Measurements from ENCODE around the gene KCNG2.

Gene KCNG2

DNA sequence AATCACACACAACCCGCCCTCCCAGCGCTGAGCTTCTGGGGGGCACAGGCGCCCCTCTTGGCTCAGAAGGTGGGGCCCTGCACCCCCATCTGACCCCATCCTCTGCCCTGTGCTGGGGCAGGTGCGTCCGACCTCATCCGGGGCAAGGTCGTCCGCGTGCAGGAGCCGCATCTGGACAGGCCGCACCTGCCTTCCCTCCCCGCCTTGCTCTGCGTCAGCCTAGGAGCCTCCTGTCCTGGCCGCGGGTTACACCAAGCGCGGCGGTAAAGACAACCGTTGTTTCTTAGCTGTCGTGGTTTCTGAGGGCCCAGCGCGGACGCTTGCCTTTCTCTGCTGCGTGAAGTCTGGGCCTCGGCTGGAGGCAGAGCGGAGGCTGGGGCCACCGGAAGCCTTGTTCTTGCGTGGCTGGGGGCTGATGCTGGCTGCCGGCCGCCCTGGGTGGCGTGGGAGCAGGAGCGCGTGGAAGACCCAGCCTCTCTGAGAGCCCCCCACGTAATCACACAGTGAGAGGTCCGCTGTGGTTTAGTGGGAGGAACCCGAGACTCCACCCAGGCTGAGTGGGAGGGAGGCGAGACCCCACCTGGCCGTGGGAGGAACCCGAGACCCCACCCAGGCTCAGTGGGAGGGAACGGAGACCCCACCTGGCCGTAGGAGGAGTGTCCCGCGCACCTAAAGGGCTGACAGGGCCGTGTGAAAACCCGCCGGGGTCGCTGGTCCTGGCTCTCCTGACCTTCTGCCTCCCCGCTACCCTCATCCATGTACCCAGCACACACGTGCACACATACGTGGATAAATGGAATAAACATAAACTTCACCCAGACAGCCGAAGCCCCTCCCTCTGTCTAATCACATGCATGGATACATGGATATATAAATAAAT lies 51.8 kb downstream of the KCNG2 start:
- Histone ChIP-seq H3K36me3 (no peaks in the 10 kb centered on the region), H3K9me3 (ENCODE audit: severe bottlenecking) (no peaks in the 10 kb centered on the region), H3K27ac (no peak overlapping the region), H3K27me3 (ENCODE audit: insufficient read depth, low read depth, severe bottlenecking) (no peaks in the 10 kb centered on the region), H3K4me3 (ENCODE audit: low read depth, low read length) (no peak overlapping the region)
- TF ChIP-seq CTCF (IDR thresholded peaks at IDR 0.05; ENCODE audit: low read depth, low read length): no peak
- no peak for DNase-seq

DNA sequence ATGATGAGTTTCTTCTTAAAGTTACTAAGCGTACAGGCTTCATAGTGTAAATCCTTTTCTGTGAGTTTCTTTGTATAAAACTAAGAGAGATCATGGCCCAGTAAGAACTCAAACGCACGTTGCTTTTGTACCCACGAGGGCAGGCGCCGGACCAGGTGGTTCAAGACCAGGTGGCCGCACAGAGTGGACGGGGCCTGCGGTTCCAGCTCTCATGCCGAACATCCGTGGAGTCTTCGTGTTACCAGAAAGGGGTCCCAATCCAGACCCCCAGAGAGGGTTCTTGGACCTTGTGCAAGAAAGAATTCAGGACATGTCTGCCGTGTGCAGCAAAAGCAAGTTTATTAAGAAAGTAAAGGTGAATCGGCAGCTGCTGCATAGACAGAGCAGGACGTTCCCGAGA lies 53.0 kb downstream of the KCNG2 start:
- Histone ChIP-seq H3K27ac (no peak overlapping the region), H3K4me3 (ENCODE audit: low read depth, low read length) (no peak overlapping the region), H3K27me3 (ENCODE audit: insufficient read depth, low read depth, severe bottlenecking) (no peaks in the 10 kb centered on the region), H3K36me3 (no peaks in the 10 kb centered on the region), H3K9me3 (ENCODE audit: severe bottlenecking) (no peaks in the 10 kb centered on the region)
- TF ChIP-seq CTCF (IDR thresholded peaks at IDR 0.05; ENCODE audit: low read depth, low read length): no peak
- no peak for DNase-seq

- TF ChIP-seq CTCF (IDR thresholded peaks at IDR 0.05; ENCODE audit: low read depth, low read length): no peak
- H3K4me3 ChIP-seq (ENCODE audit: low read depth, low read length): no peak overlapping the region
- H3K9me3 ChIP-seq (ENCODE audit: severe bottlenecking): no peaks in the 10 kb centered on the region
- H3K36me3 ChIP-seq: no peaks in the 10 kb centered on the region
- DNase-seq: no peak
- H3K27ac ChIP-seq: no peak overlapping the region
- H3K27me3 ChIP-seq (ENCODE audit: insufficient read depth, low read depth, severe bottlenecking): no peaks in the 10 kb centered on the region
Measured at GRCh38 chr18:79851489-79851888, 53.8 kb downstream of the KCNG2 start.

GRCh38 chr18:79851950-79852349 lies 54.2 kb downstream of the KCNG2 start:
- Histone ChIP-seq H3K27me3 (ENCODE audit: insufficient read depth, low read depth, severe bottlenecking) (no peaks in the 10 kb centered on the region), H3K27ac (no peak overlapping the region), H3K4me3 (ENCODE audit: low read depth, low read length) (no peak overlapping the region), H3K36me3 (no peaks in the 10 kb centered on the region), H3K9me3 (ENCODE audit: severe bottlenecking) (no peaks in the 10 kb centered on the region)
- no peak for DNase-seq
- no peak for TF ChIP-seq CTCF (IDR thresholded peaks at IDR 0.05; ENCODE audit: low read depth, low read length)

GRCh38 chr18:79852561-79853302 lies 55.0 kb downstream of the KCNG2 start:
- no peak overlapping the region for H3K27ac ChIP-seq
- H3K36me3 ChIP-seq: no peaks in the 10 kb centered on the region
- no peaks in the 10 kb centered on the region for H3K9me3 ChIP-seq (ENCODE audit: severe bottlenecking)
- no peaks in the 10 kb centered on the region for H3K27me3 ChIP-seq (ENCODE audit: insufficient read depth, low read depth, severe bottlenecking)
- no peak overlapping the region for H3K4me3 ChIP-seq (ENCODE audit: low read depth, low read length)
- no peak for DNase-seq
- no peak for TF ChIP-seq CTCF (IDR thresholded peaks at IDR 0.05; ENCODE audit: low read depth, low read length)

Data from WERI-Rb-1 (cell line).